Mesenchymal stem cell (in vitro differentiated cells and primary cell): ENCODE data around the gene TMEM252.

Source experiments
- DNase-seq: peaks from one replicate; pipeline ENCODE4 v3.0.0-alpha.2; 2013
- H2AFZ ChIP-seq: one replicate; pipeline ENCODE4 v1.6.1; 2013; ENCODE audit warnings: low read depth, mild to moderate bottlenecking, control low read depth, inconsistent platforms, low read length, moderate library complexity
- H2AK5ac ChIP-seq: 2 replicates; pipeline ENCODE4 v1.6.1; 2013; ENCODE audit warnings: low read length, moderate library complexity, mild to moderate bottlenecking, inconsistent platforms; ENCODE audit not compliant: severe bottlenecking
- H2BK120ac ChIP-seq: one replicate; pipeline ENCODE4 v1.6.1; 2013; ENCODE audit warnings: low read depth, mild to moderate bottlenecking, inconsistent platforms, low read length, moderate library complexity
- H2BK12ac ChIP-seq, 2 experiments: one replicate each; pipeline ENCODE4 v1.6.1; 2013; ENCODE audit warnings: inconsistent platforms in 2 of 2, low read length in 2 of 2, mild to moderate bottlenecking in 2 of 2, moderate library complexity in 2 of 2, control low read depth in 1 of 2
- H2BK15ac ChIP-seq: one replicate; pipeline ENCODE4 v1.6.1; 2013; ENCODE audit warnings: mild to moderate bottlenecking, low read depth, inconsistent platforms; ENCODE audit not compliant: poor library complexity, severe bottlenecking
- H2BK5ac ChIP-seq: 2 replicates; pipeline ENCODE4 v1.6.1; 2013; ENCODE audit warnings: low read depth, mild to moderate bottlenecking, low read length, control low read depth, inconsistent platforms; ENCODE audit not compliant: poor library complexity, severe bottlenecking
- H3K14ac ChIP-seq, 2 experiments: one replicate each; pipeline ENCODE4 v1.6.1; 2013; ENCODE audit warnings: inconsistent platforms in 2 of 2, low read length in 2 of 2, control low read depth in 1 of 2, mild to moderate bottlenecking in 1 of 2, moderate library complexity in 1 of 2
- H3K18ac ChIP-seq, 2 experiments: one replicate each; pipeline ENCODE4 v1.6.1; 2013; ENCODE audit warnings: inconsistent platforms in 2 of 2, low read length in 2 of 2, control low read depth in 1 of 2, low read depth in 1 of 2, mild to moderate bottlenecking in 1 of 2
- H3K23ac ChIP-seq, 2 experiments: one replicate each; pipeline ENCODE4 v1.6.1; 2013; ENCODE audit warnings: inconsistent platforms in 2 of 2, low read length in 2 of 2, mild to moderate bottlenecking in 2 of 2, moderate library complexity in 2 of 2, control low read depth in 1 of 2
- H3K27ac ChIP-seq: 2 replicates; pipeline ENCODE4 v1.5.1; 2013; ENCODE audit warnings: mild to moderate bottlenecking, moderate library complexity, low read length, control low read depth, inconsistent platforms; ENCODE audit not compliant: poor library complexity, severe bottlenecking
- H3K27me3 ChIP-seq, 2 experiments: 2 replicates each; pipeline versions ENCODE4 v1.6.1 to v1.7.0; 2013; ENCODE audit warnings: low read length in 2 of 2, mild to moderate bottlenecking in 2 of 2, moderate library complexity in 2 of 2, control low read depth in 1 of 2, inconsistent platforms in 1 of 2; ENCODE audit not compliant: control insufficient read depth in 1 of 2, insufficient read depth in 1 of 2
- H3K36me3 ChIP-seq, 2 experiments: 2 replicates each; pipeline versions ENCODE4 v1.6.1 to v1.7.0; 2013; ENCODE audit warnings: low read length in 2 of 2, control low read depth in 1 of 2, inconsistent platforms in 1 of 2, low read depth in 1 of 2, mild to moderate bottlenecking in 1 of 2; ENCODE audit not compliant: insufficient read depth in 2 of 2, control insufficient read depth in 1 of 2
- H3K4ac ChIP-seq, 2 experiments: one replicate each; pipeline ENCODE4 v1.6.1; 2013; ENCODE audit warnings: inconsistent platforms in 2 of 2, low read length in 2 of 2, mild to moderate bottlenecking in 2 of 2, moderate library complexity in 2 of 2, control low read depth in 1 of 2, low read depth in 1 of 2
- H3K4me1 ChIP-seq: 2 replicates; pipeline ENCODE4 v1.6.1; 2013; ENCODE audit warnings: low read depth, low read length, control low read depth; ENCODE audit not compliant: control insufficient read depth, insufficient read depth
- H3K4me2 ChIP-seq: 2 replicates; pipeline ENCODE4 v1.6.1; 2013; ENCODE audit warnings: low read length, mild to moderate bottlenecking, inconsistent platforms; ENCODE audit not compliant: poor library complexity, severe bottlenecking
- H3K4me3 ChIP-seq, 2 experiments: 2 replicates each; pipeline versions ENCODE4 v1.5.1 to v1.7.0; 2013; ENCODE audit warnings: low read length in 2 of 2, mild to moderate bottlenecking in 2 of 2, control low read depth in 1 of 2, low read depth in 1 of 2; ENCODE audit not compliant: insufficient read depth in 1 of 2
- H3K79me1 ChIP-seq: replicated peaks from 2 replicates; pipeline ENCODE4 v1.6.1; 2013; ENCODE audit warnings: mild to moderate bottlenecking, control low read depth, low read length, inconsistent platforms; ENCODE audit not compliant: poor library complexity, severe bottlenecking
- H3K9ac ChIP-seq: 2 replicates; pipeline ENCODE4 v1.7.0; 2013; ENCODE audit warnings: mild to moderate bottlenecking, low read length, moderate library complexity
- H3K9me3 ChIP-seq: 2 replicates; pipeline ENCODE4 v1.7.0; 2013; ENCODE audit warnings: mild to moderate bottlenecking, low read length; ENCODE audit not compliant: control insufficient read depth
- H4K8ac ChIP-seq: one replicate; pipeline ENCODE4 v1.6.1; 2013; ENCODE audit warnings: inconsistent platforms, mild to moderate bottlenecking, low read length, moderate library complexity
- H4K91ac ChIP-seq: one replicate; pipeline ENCODE4 v1.6.1; 2013; ENCODE audit warnings: mild to moderate bottlenecking, low read length, inconsistent platforms
- WGBS: methylation state at CpG from one replicate; pipeline ENCODE4 v1.1.7; 2013; ENCODE audit warnings: mixed read lengths; 5-methylcytosine and 5-hydroxymethylcytosine counted together

The TMEM252 gene

DNA sequence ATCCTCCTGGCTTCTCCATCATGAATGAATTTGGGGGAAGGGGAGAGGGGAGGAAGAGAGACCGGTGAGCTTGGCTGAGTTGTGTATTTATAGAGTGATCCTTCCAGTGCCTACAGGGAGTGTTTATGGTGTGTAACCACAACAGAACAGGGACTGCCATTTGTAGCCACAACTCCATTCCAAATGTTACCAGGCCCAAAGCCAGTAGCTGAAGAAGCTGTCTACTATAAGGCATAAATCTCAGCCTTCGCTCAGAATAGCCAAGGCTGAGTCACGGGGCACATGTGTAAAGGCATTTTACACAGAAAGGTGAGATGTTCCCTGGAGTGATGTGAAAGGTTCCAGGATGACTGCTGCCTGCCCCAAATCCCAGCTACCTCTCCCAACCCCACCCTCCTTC lies 2.5 kb downstream of the TMEM252 start:
- Histone ChIP-seq H2AK5ac (no peak overlapping the region), H3K9me3 (no peaks in the 10 kb centered on the region), H3K23ac (no peak overlapping the region), H4K91ac (no peak overlapping the region), H2BK120ac (no peak overlapping the region), H2BK15ac (no peak overlapping the region), H3K27me3 (no peaks in the 10 kb centered on the region), H2BK12ac (no peak overlapping the region), H3K27ac (no peak overlapping the region), H3K79me1 (no peaks in the 10 kb centered on the region), H2AFZ (no peak overlapping the region), H2BK5ac (no peak overlapping the region), H3K4me3 (no peak overlapping the region), H3K4me1 (no peaks in the 10 kb centered on the region), H3K9ac (no peak overlapping the region), H3K4ac (no peak overlapping the region), H3K4me2 (no peak overlapping the region), H3K36me3 (no peaks in the 10 kb centered on the region), H3K14ac (no peak overlapping the region), H3K18ac (no peak overlapping the region), H4K8ac (no peak overlapping the region)
- 75% methylated on average over 3 of the region's 3 CpGs for WGBS
- DNase-seq: peak; percentile 64

DNA sequence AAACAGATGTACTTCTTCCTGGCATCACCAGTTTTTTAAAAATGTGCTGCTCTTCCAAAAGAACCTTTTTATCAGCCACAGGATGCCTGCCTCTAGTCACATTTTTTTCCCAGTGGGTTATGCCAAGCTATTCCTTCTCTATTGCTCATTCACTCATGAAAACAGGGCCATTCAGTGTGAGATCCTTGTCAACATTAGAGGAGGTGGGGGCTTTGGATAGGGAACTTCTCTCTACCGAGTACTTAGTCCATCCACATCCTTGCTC lies 3.1 kb downstream of the TMEM252 start:
- Histone ChIP-seq H3K14ac (no peak overlapping the region), H2BK15ac (no peak overlapping the region), H3K4ac (no peak overlapping the region), H4K8ac (no peak overlapping the region), H3K9me3 (no peaks in the 10 kb centered on the region), H3K36me3 (no peaks in the 10 kb centered on the region), H3K79me1 (no peaks in the 10 kb centered on the region), H3K4me2 (no peak overlapping the region), H4K91ac (no peak overlapping the region), H3K27ac (no peak overlapping the region), H2AK5ac (no peak overlapping the region), H2BK12ac (no peak overlapping the region), H3K23ac (no peak overlapping the region), H3K27me3 (no peaks in the 10 kb centered on the region), H3K4me1 (no peaks in the 10 kb centered on the region), H2AFZ (no peak overlapping the region), H3K18ac (no peak overlapping the region), H3K4me3 (no peak overlapping the region), H2BK5ac (no peak overlapping the region), H3K9ac (no peak overlapping the region), H2BK120ac (no peak overlapping the region)
- 93% methylated on average over 1 of the region's 1 CpG for WGBS
- no peak for DNase-seq

DNA sequence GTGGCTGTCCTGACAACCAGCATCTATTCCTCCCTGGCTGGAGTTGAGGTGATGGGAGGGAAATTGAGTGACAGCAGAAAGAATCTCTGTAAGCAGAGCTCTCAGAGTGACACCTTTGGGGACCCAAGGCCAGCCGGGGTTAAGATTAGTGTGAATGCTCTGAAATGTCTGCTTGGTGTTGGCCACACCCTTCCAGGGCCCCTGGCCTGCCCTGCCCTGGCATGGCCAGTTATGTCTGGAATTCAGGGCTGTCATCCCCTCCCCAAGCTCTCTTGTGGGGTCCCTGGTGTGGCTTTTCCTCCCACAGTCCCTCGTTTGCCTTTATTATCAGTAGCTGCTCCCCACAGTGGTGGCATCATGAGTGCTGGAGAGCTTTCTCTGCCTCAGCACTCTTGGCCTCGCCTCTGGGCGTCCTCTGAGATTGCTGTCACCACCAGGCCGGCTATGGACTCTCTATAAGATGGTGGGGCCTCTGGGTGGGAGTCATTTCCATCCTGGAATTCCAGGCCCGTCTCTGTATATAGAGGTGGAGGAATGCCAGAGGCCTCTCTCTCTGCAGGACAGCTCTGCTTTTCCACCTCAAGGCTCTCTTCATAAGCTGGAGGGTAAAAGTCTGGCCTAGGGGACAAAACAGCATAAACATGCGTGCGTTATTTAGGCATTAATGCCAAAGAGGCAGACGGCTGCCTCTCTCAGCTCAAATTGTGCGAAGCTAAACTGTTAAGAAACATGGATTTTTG lies 3.6 kb downstream of the TMEM252 start:
- 69% methylated on average over 10 of the region's 10 CpGs for WGBS
- Histone ChIP-seq H2BK5ac (no peak overlapping the region), H4K8ac (peak overlapping the region; percentile 36), H3K14ac (no peak overlapping the region), H3K4ac (no peak overlapping the region), H2BK15ac (no peak overlapping the region), H3K4me3 (no peak overlapping the region), H3K79me1 (no peaks in the 10 kb centered on the region), H2AFZ (no peak overlapping the region), H2BK12ac (peak overlapping the region in 1 of 2 experiments; percentile 8), H4K91ac (peak overlapping the region; percentile 46), H2AK5ac (no peak overlapping the region), H3K27me3 (no peaks in the 10 kb centered on the region), H3K23ac (no peak overlapping the region), H3K27ac (no peak overlapping the region), H3K4me1 (no peaks in the 10 kb centered on the region), H3K9me3 (no peaks in the 10 kb centered on the region), H3K36me3 (no peaks in the 10 kb centered on the region), H3K4me2 (no peak overlapping the region), H3K18ac (no peak overlapping the region), H3K9ac (no peak overlapping the region), H2BK120ac (no peak overlapping the region)
- no peak for DNase-seq

DNA sequence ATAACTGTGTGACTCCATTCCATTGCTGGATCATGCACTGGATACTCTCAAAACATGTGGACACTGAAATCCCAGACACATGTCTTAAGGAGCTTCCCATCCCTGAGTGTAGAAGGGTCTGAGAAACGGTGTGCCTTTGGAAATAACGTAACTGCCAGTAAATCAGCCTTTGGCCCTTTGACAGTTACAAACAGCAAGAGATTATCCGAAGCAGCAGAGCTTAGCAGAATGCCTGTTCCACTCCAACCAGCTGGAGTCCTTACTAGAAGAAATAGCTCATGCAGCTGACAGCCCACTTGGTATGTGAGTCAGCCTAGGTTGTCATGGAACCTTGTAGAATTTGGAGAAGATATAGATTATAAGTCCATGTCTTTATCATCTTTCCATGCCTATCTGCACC lies 7.0 kb downstream of the TMEM252 start:
- peak; percentile 64 for DNase-seq

More for the DNA sequence above, 7.0 kb downstream of the TMEM252 start:
- Histone ChIP-seq H4K8ac (no peak overlapping the region), H3K4ac (no peak overlapping the region), H2AK5ac (no peak overlapping the region), H2AFZ (no peak overlapping the region), H3K18ac (no peak overlapping the region), H3K14ac (no peak overlapping the region), H3K4me2 (no peak overlapping the region), H3K9ac (no peak overlapping the region), H3K79me1 (no peaks in the 10 kb centered on the region), H2BK5ac (no peak overlapping the region), H2BK15ac (no peak overlapping the region), H3K4me3 (no peak overlapping the region), H3K23ac (no peak overlapping the region), H4K91ac (no peak overlapping the region), H2BK120ac (no peak overlapping the region), H3K27me3 (no peaks in the 10 kb centered on the region), H3K36me3 (no peaks in the 10 kb centered on the region), H2BK12ac (no peak overlapping the region), H3K4me1 (no peaks in the 10 kb centered on the region), H3K9me3 (no peaks in the 10 kb centered on the region), H3K27ac (no peak overlapping the region)
- WGBS: 2% methylated on average over 3 of the region's 3 CpGs
